Fibroblast of pulmonary artery (primary cell): Measurements from ENCODE around the gene STPG4.

Source experiments
- DNase-seq: peaks from one replicate; pipeline ENCODE4 v3.0.0-alpha.2; 2010; ENCODE audit warnings: low read depth
- H3K4me3 ChIP-seq: replicated peaks from 2 replicates; pipeline ENCODE4 v1.5.1; 2011; ENCODE audit warnings: low read depth, mild to moderate bottlenecking, control low read depth, low read length, moderate library complexity
- CTCF ChIP-seq: IDR thresholded peaks from 2 replicates; pipeline ENCODE4 v1.5.1; 2011; ENCODE audit warnings: mild to moderate bottlenecking, control low read depth, low read length, inconsistent platforms; ENCODE audit errors: missing control alignments

The STPG4 gene

GRCh38 chr2:47083485-47083884 is 71.6 kb downstream of the STPG4 start:
- H3K4me3 ChIP-seq: no peak overlapping the region
- no peak for TF ChIP-seq CTCF
- no peak for DNase-seq

GRCh38 chr2:47083005-47083404 is 72.1 kb downstream of the STPG4 start:
- no peak for TF ChIP-seq CTCF
- H3K4me3 ChIP-seq: no peak overlapping the region
- DNase-seq: no peak

GRCh38 chr2:47080888-47081301 is 74.2 kb downstream of the STPG4 start:
- H3K4me3 ChIP-seq: no peak overlapping the region
- TF ChIP-seq CTCF: no peak
- no peak for DNase-seq

GRCh38 chr2:47079515-47080412 is 75.3 kb downstream of the STPG4 start:
- no peak for TF ChIP-seq CTCF
- H3K4me3 ChIP-seq: no peak overlapping the region
- DNase-seq: no peak

- no peak overlapping the region for H3K4me3 ChIP-seq
- no peak for DNase-seq
- TF ChIP-seq CTCF: no peak
Measured at GRCh38 chr2:47078541-47079482, 76.3 kb downstream of the STPG4 start.

GRCh38 chr2:47077442-47078117 is 77.5 kb downstream of the STPG4 start:
- DNase-seq: no peak
- no peak overlapping the region for H3K4me3 ChIP-seq
- TF ChIP-seq CTCF: no peak
